GM19240 (cell line): ENCODE measurements around the gene HDAC4.

Experiments used
- DNase-seq: peaks from one replicate; pipeline ENCODE4 v3.0.0; 2011; ENCODE audit warnings: low spot score; ENCODE audit not compliant: insufficient read length

The HDAC4 gene

DNA sequence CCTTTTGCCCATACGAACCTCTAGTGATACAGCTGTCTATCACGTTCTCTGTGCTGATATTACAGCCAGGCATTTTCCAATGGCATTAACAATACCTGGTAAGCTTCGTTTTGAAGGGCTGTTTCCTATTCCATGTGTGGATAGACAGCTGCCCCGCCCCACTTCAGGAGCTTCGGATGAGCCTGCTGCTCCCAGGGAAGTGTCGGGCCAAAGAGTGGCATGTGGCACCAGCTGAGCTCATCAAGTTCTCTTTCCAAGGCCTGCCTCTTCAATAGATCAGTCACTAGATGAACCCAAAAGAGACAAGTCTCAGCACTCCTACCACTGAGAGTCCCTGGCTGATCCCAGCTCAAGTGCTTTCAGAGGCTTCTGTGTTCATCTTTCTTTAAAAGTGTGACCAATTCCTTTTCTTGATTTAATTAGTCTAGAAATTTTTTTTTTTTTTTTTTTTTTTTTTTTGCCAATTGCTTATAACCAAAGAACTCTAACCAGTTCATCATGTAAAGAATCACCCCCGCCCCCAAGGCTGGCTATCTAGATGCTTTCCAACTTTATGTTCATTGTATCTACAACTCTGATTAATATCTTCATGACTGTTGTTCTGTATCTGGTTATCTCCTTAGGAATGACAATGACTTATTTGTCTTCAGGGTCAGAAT is 46.6 kb downstream of the HDAC4 start:
- DNase-seq: no peak

DNA sequence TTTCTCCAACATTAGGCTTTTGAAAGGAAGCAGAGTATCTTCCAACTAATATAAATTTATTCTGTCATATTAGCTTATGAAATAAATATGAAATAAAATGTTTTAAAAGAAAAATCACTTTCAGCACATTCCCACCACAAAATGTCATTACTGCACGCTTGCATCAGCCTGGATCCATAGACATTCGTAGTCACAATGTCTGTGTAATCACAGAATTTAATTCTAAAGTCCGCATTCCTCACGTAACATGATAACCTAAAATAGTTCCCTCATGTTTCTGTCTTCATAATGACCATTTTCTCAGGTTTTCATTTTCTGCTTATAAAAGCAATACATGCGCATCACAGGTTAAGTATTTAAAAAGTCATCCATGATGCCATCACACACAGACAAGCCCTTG is 47.1 kb downstream of the HDAC4 start:
- DNase-seq: no peak

DNA sequence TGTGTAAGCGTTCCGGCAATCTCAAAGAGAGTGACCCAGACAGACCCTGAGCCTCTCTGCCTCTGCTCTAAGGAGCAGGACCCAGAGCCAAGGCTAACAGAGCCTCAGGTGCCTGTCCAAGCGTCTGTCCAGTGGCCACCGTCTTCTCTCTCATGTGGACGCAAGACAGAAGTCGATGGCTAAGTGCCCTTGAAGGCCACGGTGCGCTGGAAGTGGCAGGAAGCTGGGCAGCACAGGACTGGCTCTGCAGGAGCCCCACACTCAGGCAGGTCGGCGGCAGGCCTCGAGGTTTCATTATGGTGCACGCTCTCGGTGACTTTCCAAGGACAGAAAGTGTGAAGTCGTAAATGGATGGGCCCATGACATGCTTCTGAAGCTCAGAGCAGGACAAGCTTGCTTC is 49.1 kb downstream of the HDAC4 start:
- no peak for DNase-seq

DNA sequence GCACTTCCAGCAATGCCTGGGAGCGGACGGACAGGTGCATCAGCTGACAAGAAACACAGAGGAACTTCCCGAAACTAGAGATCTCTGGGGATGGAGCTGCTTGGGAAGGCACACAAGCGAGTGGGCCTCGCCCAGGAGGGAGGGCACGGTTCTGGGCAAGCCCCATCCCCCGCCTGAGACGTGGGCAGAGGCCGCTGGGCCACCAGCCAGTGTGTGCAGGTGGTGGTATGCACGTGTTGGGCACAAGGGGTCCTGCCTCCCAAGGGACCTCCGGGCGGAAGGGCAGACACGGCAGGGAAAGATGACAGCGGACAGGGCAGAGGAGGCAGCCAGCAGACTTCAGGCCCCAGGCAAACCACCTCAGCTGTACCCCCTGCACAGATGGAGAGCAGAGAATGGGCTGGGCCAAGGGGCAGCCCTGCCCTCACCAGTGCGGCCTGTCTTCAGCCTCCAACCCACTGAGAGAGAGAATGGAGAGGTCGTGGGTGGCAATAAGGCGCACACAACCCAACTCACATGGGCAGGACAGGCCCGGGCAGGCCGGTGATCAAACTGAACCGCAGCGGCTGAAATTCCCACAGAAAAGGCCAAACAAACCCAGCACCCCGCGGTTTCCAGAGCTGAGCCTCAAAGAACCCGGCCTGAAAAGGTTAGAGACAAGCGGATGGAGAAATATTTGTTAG is 51.2 kb downstream of the HDAC4 start:
- no peak for DNase-seq

DNA sequence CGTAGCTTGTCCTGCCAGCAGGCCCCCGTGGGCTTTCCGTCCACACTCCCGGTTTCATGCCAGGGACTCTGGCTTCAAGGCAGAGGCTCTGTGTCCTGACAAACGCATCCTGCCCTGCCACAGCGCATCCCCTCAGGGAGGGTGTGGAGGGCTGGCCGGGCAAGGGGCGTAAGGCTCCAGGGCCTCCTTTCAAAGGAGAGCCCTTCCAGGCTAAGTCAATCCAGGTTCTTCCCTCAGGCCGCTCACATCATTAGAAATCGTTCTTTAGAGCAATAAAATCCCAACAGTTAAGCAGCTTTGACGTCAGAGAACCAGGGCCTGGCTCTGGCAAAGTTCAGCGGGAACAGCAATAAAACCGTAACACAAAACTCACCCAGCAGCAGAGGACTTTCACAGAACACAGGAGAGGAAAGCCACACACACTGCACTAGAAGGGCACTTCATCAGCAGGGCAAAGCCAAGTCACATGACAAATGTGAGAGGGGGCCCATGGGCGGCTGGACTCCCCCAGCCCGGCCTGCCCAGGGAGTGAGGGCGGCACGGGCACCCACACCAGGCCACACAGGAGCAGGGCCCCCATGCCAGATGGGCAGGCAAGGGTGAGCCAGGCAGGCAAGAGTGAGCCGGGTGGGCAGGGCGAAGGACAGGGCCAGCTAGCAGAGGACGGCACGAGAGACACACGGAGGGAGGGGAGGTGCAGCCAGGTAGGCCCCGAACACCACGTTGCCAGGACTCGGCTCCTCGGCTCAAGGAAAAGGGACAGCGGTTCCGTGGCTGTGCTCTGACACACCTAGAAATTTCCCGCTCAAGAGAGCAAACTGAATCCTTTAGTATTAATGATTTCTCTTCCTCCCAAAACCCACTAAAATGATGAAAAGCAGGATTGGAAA is 52.0 kb downstream of the HDAC4 start:
- DNase-seq: no peak

DNA sequence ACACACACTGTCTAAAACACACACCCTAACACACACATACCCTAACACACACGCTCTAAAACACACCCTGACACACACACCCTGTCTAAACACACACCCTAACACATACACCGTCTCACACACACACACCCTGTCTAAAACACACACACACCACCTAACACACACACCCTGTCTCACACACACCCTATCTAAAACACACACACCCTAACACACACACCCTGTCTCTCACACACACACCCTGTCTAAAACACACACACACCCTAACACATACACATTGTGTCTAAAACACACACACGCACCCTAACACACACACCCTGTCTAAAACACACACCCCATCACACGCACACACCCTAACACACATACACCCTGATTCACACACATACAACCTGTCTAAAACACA is 54.1 kb downstream of the HDAC4 start:
- DNase-seq: no peak

DNA sequence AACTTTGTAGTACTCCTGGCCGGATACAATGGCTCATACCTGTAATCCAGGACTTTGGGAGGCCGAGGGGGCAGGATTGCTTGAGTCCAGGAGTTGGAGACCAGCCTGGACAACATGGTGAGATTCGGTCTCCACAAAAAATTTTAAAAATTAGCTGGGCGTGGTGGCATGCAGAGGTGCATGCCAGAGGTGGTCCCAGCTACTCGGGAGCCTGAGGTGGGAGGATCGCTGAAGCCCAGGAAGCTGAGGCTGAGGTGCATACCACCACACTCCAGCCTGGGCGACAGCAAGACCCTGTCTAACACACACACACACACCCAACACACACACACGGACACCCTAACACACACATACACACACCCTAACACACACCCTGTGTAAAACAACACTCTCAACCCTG is 55.6 kb downstream of the HDAC4 start:
- DNase-seq: no peak

DNA sequence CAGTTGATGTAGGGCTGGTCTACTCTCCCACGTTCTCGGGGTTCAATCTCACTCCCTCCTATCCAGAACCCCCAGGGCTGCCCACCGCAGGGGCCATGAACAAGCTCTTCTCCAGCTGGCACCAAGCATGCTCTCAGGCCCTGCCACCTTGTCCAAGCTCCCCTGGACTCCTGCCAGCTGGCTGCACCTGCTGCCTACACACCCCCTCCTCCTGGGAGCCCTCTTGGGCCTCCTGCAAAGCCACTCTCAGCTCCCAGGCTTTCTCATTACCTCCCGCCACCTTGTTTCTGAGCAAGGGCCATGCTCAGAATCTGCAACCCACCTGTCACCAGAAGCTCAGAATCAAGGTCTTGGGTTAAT is 56.0 kb downstream of the HDAC4 start:
- no peak for DNase-seq

DNA sequence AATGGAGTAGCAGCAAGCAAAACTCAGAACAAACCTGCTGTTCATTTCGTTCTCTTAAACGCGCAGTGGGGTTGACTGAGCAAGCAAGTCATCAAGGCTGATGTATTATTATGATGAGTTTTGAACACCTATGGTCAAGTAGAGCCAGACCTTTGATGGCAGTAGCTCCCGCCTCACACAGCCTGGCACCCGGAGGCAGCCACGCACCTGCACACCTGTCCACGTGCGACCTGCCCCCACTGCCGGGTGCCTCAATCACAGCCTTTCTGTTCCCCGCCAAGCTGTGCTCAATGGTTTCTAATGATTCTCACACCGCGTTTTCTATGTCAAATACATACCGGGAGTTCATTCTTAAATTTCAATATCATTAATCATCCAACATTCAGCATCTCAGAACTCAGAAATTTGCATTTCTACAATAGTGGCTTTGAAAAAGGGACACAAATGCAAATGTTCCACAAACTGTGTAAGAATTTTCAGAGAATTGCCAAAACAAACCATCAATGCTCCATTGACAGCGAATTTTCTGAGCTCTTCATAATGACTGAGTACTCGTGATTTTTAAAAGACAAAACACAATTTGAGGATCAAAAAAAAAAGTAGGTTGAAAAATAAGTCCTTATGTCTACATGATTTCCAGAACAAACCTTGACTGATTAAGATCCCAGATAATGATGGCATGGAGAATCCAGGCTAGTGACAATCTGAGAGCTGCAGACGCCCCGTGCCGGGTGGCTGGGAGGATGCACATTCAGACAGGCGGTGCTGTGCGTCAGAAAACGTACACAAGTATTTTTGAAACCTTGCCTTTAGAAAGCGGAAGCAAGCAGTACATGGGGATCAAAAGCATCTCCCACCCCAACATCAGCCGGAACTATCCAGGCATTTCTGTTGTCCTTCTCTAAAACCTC is 56.6 kb downstream of the HDAC4 start:
- no peak for DNase-seq

DNA sequence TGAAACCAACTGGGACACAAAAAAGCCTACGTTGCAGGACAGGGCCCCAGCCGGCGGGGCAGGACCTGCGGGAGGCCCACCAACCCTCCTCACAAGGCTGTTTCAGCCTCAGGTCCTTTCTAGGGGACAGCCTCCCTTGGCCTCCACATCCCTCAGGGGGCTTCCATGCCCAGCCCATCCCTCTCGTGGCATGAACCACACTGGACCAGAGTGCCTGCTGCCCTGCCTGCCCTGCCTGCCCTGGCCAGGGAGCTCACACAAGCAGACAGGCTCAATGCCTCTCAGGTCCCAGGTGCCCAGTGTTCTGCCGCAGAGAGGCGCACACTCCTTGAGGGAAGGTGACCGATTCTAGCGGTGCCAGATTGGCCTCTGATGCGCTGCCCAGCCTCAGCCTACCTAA is 57.4 kb downstream of the HDAC4 start:
- no peak for DNase-seq

DNA sequence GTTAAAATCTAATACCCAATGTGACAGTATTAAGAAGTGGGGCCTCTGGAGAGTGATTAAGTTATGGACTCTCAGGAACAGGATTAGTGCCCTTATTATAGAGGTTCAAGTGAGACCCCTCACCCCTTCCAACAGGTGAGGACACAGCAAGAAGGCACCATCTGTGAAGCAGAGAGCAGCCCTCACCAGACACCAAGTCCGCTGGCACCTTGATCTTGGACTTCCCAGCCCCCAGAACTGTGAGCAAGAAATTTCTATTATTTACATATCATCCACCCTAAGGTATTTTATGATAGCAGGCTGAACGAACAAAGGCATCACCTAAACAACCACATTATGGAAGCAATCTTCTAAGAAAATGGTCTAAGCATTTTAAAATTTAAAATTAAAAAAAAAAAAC is 59.0 kb downstream of the HDAC4 start:
- no peak for DNase-seq

DNA sequence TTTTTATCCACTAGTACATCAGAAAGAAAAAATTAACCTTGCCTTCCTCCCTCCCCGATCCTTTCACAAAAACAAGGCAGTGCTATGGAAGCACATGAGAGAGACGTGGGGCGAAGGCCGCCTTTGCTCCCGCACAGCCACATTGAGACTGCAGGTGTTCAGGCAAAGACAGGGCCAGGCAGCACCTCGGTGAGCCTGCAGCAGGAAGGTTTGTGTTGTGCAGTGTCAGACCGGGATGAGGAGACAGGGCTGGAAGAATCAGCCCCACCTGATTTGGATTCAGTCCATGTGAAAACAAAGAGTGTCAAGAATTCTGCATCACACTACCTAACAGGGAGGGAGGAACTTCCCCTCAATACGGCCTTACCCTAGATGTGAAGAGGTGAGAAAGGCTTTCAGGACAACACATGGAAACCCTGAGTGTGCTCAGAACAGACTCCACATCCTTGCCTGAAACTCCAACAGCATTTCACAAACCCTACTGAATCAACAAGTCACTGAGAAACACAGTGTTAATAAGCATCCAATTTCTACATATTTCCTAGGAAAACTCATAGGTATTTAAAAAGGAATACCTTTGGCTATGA is 59.6 kb downstream of the HDAC4 start:
- DNase-seq: no peak

DNA sequence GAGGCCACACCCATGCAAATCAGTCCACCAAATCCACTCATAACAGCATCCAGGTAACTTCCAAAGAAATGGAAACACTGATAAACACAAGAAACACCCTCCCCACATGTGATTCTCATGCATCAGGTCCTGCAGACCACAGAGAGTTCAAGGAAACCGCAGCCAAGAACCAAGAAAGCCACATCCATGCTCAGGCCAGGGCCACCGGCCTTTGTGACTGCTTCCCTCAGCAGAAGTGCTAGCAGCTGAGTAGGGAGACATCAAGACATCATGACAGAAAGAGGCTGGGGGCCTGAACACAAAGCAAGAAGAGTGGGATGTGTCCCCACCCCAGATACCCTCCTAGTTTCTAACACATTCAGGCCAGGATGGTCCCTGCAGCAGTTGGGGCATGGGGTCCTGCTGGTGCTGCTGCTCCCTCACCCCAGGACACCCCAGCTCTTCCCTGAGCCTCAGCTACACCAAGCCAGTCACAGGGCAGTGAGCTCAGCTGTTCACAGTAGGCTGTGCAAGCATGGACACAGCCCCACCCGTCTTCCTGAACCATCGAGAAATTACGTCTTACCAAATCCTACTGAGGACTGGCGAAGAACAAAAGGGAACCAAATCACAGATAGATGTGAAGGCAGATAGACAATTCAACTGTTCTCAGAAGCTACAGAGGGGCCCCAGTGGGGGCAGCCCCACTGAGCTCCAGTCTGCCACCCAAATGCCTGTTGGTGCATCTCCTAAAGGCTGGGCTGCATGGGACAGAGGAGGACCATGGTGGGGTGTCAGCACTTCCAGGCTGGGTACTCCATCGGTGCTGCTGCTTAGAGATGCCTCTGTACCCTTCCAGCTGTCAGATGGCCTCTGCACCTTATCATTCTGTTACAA is 60.9 kb downstream of the HDAC4 start:
- peak; percentile 29 for DNase-seq

DNA sequence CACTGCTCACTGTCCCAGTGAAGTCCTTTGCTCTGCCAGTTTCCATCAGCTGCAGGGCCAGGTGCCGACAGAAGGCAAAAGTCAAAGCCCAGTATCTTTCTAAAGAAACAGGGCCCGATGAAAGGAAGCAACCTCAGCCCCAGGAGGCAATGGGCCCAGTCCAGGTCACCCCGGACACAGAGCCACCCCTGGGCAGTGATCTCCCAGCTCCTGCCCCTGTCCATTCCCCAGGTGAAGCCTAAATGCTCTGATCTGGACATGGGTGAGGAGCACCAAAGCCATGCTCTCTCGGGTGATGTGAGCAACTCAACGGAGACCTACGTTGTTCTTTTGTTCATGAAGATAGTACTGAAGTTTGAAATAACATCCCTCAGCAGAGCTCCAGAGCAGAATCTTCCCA is 61.6 kb downstream of the HDAC4 start:
- no peak for DNase-seq

DNA sequence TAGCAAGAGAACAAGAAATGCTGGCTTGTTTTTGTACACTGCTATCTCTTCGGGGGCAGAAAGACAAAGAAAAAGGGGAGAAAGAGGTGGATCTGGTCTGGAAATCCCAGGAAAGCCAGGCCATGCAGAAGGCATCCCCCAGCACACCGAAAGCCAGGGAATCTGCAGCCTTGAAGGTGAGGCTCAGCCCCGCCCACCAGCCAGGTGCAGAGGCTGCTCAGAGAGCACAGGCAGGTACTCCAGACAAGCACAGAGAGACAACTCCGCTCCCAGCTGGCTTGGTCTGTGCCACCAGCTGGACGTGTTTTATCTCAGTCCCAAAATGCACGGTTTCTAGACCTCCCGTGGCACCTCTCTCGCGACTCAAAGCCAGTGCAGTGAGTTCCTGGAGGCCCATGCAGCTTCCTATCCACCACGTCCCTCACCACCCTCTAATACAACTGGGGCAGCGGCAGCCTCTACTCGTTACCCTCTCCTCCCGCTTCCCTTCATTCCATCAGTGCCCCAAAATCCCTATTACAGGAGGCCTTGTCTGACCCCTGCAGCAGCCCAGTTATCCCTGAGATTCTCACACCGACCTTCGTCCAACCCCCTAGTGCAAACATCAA is 62.8 kb downstream of the HDAC4 start:
- no peak for DNase-seq

DNA sequence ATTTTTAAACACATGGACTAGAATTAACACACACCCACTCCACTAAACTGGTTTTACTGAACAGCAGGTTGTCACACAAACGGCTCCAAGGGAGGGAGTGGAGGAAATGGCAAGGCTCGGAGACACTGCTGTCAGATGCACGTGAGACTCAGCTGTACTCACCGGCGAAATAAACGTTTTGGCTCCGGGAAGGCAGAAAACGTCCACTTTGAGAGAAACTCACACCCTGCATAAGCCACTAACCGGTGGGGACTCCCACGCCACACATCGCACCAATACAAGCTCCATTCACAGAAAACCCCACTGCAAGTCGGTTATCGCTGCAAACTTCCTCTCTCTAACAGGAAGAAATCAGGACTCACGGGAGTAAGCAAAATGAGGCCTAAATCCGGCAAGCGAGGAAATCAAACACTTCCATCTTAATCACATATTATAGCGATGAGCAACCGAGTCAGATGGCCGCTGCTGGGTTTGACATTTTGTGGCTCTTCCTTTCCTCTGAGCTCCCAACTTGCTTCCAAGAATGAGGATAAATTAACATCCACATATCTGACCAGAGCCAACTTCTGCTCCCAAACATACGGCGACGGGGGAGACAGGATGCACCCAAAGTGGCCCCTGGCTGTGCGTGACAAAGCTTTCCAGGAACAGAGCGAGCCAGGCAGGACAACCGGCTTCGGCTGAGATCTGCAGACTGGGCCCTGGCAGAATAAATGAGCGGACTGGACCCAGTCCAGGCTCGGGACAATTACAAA is 63.5 kb downstream of the HDAC4 start:
- no peak for DNase-seq

DNA sequence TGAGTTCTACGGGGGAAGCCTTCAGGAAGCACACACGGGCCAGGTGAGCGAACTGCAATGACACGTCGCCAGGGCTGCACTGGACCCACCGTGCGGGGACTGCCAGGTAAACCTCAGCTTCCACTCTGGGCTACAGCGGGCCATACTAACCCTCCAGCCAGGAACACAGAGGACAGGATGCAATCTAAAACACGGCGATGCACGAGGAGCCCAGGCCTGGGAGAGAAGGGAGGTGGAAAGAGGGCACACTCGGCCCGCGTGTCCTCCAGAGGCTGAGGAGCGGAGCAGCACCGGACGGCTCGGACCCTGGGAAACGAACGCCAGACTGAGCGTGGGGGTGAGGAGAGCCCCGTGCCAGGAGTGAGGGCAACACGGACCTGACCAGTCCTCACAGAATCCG is 69.3 kb downstream of the HDAC4 start:
- DNase-seq: no peak

DNA sequence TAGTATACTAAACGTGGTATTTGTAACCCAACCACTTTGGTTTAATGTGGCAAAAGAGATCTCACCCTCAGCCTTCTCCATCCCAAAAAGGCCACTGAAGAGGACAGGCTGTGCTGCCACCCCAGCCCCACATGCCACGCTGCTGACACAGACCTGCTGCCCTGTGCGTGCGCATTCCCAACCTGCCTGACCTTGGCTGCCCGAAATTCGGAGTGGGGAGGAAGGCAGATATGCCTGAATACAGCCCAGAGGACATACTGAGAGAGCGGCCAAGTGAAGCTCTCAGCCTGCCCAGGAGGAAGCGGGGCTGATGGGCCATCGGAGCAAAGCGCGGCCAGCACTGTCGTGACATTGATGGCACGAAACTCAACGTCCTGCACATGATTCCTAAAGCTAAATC is 70.0 kb downstream of the HDAC4 start:
- no peak for DNase-seq

DNA sequence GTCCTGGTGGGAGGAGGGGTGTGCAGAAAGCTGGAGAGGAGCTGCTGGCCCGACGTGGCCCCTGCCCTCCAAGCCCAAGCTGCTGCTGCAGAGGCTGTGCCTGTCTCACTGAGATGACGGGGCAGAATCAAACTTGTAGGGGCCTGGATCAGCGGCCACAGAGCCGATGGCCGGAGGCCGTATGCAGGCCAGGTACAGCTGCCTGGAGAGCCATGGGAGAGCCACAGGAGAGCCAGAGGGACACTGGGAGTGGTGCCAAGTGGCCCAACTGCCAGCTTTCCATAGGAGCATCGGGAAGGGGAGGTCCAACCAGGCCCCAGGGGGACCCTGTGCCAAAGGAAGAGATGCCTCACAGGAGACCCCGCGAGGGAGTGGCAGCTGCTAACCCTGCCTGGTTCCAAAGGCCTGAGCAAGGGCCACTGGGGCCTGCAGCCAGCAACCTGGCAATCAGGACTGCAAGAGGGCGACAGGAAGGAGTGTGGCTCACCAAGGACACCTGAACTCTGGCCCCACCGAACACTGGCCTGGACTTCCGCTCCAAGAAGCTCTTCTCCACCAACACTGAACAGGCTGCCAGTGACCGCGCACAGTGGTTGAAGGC is 70.7 kb downstream of the HDAC4 start:
- DNase-seq: no peak
